ENCODE measurements around the gene DUSP15.

Gene DUSP15

DNA sequence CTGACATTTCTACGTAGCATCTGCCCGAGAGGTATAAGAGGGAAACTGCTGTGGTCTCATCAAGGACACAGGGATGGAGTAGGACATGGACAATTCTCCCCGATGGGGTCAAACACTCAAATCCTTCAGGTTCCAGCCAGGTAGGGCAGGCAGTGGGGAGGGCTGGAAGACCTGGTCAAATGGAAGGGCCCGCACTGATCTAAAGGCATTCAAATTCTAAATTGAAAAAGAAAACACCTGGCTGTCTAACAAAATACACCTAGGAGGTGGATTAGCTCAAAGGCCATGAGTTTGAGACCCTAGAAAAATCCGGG, 8.2 kb downstream of the DUSP15 start:
- DNase-seq (ENCODE audit: low read depth), result no peak
- no peak overlapping the region for H3K4me3 ChIP-seq (ENCODE audit: low read depth, low read length)

DNA sequence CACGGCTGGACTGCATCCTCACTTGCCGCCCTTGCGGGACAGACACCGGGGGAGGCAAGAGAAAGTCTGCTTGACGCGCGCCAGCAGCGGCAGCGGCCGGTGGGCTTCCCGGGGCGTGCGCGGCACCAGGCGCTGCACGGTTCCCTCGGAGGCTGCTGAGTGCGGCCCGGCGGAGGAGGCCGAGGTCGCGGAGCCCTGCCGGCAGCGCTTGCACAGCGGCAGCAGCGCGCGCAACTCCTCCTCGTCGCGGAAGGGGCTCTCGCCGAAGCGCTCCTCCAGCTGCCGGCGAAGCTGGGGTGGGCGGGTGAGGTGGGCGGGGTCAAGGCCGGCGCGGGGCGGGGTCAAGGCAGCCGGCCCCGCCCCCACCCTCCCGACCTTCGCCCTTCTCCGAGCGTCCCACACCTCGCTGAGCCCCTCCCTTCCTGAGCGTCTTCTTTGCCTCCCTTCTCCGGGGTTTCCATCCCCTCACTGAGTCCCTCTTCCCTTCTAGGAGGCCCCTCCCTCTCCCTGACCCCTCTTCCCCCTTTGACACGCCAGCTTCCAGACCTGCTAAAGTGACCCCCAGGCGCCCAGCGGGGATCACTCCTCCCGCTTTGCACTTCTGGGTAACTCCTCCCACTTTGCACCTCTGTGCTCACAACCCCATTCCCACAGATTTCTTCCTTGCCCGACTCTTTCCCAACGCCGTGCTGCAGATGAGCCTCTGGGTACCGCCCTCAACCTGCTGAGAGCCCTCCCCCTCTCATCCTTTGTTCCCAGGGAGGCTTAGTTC, 8.8 kb downstream of the DUSP15 start:
- peak overlapping the region; percentile 50 for H3K4me3 ChIP-seq (ENCODE audit: low read depth, low read length)
- no peak for DNase-seq (ENCODE audit: low read depth)

- no peak for DNase-seq (ENCODE audit: low read depth)
- peak overlapping the region; percentile 50 for H3K4me3 ChIP-seq (ENCODE audit: low read depth, low read length)
Observed at GRCh38 chr20:31861135-31861384, 9.3 kb downstream of the DUSP15 start.

DNA sequence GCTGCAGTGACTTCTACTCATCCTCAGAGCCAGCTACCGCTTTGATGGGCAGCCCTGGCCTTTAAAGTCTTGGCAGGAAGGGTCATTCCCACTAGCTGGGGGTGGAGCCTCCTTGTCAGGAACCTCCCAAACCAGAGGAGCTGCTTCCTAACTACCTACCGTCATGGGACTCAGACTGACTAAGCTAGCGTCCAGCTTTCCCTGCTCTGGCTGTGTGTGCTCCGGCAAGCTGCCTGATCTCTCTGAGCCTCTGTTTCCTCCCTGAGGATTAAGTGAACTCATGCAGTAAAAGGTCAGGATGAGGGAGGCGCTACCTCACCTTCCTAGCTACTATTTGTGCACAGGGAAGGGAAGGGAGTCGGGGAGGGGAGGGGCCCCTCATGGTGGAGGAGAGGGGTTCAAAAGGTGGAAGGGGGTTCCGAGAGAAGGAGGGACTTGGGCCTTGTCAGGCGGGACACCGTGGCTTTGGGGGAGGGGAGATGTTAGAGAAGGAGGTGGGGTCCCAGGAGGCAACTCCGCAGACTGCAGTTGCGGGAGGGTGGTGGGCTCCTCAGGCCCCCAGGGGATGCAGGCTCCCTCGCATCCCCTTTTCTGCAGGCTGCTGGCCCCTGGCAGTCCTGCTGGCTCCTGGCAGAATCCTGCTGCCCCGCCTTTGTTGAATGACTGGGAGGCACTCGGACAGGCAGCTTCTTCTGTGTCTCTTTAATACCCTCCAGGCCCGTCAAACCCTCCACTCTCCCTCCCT, 9.8 kb downstream of the DUSP15 start:
- no peak for DNase-seq (ENCODE audit: low read depth)
- H3K4me3 ChIP-seq (ENCODE audit: low read depth, low read length), result peak overlapping the region; percentile 50

- DNase-seq (ENCODE audit: low read depth), result no peak
- H3K4me3 ChIP-seq (ENCODE audit: low read depth, low read length), result no peak overlapping the region
Observed at GRCh38 chr20:31859998-31860380, 10.3 kb downstream of the DUSP15 start.

DNA sequence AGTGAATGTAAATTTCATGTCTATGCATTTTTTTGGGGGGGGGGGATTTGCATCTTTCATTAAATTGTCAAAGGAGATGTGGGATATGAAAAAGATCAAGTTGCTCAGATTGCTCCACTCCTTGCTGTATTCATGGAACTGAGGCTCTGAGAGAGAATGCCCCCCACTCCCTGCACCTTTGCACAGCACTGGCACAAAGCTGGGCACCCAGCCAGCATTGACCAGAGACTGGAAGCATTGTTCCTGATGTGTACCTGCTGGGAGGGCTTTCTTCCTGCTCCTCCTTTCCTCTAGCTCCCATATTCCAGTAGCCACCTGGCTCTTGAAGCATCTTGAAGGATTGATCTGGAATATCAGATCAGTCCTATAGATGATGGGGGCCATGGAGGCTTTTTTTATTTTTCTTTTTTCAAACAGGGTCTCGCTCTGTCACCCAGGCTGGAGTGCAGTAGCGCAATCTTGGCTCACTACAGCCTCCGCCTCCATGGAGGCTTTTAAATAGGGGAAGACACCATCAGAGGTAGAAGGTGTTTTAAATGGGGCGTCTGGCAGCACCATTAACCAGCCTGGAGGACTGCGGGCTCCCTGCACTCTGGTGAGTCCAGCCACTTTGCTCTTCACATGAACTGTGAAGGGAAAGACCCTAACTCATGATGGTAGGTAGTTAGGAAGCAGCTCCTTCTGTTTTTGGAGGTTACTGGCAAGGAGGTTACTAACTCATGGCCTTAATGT, 10.9 kb downstream of the DUSP15 start:
- no peak for DNase-seq (ENCODE audit: low read depth)
- H3K4me3 ChIP-seq (ENCODE audit: low read depth, low read length), result no peak overlapping the region

DNA sequence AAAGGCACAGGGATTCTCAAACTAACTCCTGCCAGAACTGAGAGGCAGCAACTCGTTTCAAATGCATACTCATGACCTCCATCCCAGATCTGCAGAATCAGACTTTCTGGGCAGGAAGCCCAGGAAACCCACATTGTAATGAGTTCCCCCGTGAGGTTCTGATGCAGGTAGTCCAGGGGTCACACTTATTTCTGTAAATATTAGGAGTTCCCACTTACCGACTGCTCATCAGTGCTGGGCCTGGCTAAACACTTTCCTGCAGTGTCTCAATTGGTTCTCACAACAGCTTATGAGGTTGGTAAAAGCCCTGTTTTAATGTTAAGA, 11.6 kb downstream of the DUSP15 start:
- H3K4me3 ChIP-seq (ENCODE audit: low read depth, low read length), result no peak overlapping the region
- DNase-seq (ENCODE audit: low read depth), result no peak

GRCh38 chr20:31857861-31858759, 12.2 kb downstream of the DUSP15 start:
- no peak for DNase-seq (ENCODE audit: low read depth)
- H3K4me3 ChIP-seq (ENCODE audit: low read depth, low read length), result no peak overlapping the region

DNA sequence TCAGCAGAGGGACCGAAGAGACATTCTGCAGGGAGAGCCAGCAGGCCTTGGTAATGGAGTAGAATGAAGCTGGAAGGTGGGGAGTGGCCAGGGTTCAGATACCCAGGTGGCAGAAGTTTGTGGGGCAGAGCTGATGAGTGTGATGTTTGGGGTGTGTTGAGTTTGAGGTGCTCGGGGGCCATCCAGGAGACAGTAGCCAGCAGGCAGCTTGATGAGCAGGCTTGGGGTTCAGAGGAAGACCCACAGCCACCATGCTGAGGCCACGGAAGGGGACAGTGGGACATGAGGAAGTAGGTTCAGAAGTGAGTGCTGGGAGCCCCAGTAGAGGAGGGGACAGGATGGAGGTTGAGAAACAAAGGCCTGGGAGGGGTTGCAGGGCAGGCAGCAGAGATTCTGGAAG, 13.8 kb downstream of the DUSP15 start:
- DNase-seq (ENCODE audit: low read depth), result no peak
- no peak overlapping the region for H3K4me3 ChIP-seq (ENCODE audit: low read depth, low read length)

DNA sequence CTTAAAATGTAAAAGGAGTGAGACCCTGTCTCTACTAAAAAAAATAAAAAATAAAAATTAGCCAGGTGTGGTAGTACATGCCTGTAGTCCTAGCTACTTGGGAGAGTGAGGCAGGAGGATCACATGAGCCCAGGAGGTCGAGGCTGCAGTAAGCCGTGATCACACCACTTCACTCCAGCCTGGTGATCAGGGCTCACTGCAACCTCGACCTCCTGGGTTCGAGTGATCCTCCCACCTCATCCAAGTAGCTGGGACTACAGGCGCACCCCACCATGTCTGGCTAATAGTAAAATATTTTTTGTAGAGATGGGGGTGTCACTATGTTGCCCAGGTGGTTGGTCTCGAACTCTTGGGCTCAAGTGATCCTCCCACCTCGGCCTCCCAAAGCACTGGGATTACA, 16.8 kb downstream of the DUSP15 start:
- no peak for DNase-seq (ENCODE audit: low read depth)
- H3K4me3 ChIP-seq (ENCODE audit: low read depth, low read length), result no peak overlapping the region

DNA sequence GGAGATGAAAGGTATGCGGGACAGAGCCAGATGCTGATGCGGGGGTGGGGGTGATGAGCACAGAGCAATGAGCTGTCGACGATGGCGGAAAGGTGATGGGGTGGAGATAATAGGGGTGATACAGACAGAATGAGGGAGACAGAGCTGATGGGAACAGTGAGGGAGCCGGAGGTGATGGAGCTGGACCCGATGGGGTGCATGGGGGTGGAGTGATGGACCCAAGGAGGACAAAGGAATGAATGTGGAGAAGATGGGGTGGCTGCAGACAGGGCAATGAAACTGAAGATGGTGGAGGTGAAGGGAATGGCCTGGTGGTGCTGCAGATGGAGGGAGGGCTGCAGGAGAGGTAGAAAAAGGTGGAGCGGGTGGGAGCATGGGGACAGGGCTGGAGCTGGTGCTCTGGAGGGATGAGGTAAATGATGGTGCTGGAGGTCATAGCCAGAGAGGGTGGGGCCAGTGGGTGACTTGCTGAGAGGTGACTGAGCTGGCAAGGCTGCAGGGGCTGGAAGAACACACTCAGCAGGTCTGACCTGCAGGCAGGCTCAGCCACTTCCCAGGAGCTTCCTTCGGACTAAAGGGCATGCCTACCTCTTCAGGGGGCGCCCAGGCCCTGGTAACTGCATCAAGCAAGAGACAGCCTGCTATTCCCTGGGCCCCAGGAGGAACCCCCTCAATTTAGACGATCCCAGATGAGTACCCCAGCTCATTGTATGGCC, 18.9 kb downstream of the DUSP15 start:
- no peak for DNase-seq (ENCODE audit: low read depth)
- no peak overlapping the region for H3K4me3 ChIP-seq (ENCODE audit: low read depth, low read length)

- no peak overlapping the region for H3K4me3 ChIP-seq (ENCODE audit: low read depth, low read length)
- no peak for DNase-seq (ENCODE audit: low read depth)
Observed at GRCh38 chr20:31849306-31849930, 20.9 kb downstream of the DUSP15 start.

DNA sequence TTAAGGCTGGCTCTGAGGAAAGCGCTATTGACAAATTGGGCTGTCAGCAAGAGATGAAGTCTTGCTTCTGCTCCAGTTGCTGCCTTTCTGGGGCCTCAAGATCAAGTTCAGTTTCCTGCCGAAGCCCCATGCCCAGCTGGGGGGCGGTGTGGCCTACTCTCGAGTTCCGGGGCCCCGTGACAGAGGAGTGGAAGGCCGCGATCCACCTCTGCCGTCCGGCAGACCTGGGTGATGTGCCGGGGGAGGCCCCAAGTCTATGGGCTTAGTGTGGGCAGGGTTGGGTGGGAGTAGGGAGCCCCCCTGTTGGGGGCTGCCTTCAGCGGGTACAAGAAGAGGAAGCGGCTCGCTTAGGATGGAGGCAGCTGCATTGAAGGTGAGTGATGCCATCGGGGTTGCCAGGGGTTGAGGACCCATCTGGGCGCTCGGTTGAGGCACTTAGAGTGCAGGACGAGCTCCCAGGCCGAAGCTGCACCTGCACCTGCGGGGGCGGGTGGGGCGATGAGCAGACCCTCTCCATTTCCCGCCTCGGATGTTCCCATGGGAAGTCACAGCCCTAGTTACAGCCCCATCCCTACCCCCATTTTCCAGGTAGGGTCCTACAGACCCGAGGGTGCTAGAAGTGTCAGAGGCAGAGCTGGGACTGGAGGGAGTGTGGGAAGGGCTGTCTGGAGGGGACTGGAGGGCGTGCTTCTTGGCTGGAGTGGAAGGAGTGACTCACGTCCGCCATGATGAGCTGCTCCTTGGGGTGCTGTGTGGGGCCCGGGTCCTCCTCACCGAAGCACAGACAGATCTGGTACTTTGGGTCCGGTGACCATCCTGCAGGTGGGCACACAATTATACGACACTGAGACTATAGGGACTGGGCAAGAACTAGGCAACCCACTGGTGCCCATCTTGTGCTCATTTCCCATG, 22.0 kb downstream of the DUSP15 start:
- no peak overlapping the region for H3K4me3 ChIP-seq (ENCODE audit: low read depth, low read length)
- DNase-seq (ENCODE audit: low read depth), result no peak

DNA sequence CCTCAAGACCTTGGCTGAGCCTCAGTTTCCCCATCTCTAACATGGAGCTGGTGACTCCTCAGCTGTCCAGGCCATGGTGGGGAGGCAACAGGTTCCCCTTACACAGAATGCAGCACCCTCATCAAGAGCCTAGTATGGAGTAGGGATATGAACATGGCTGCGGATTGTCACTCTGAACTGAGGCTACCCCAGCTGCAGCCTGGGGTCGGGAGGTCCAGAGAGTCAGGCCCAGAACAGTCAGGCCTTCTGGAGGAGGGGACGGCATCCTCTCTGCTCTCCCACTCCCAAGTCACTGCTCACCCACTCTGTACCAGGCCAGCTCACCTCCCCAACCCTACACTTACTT, 23.6 kb downstream of the DUSP15 start:
- DNase-seq (ENCODE audit: low read depth), result no peak
- no peak overlapping the region for H3K4me3 ChIP-seq (ENCODE audit: low read depth, low read length)

GRCh38 chr20:31845300-31845863, 24.9 kb downstream of the DUSP15 start, which contains the start of gene FOXS1:
Gene FOXS1, minus strand, starts transcription at chr20:31845604. Its CDS starts 62 bp downstream, at chr20:31845542.
- H3K4me3 ChIP-seq (ENCODE audit: low read depth, low read length), result no peak within 1 kb of the TSS
- DNase-seq (ENCODE audit: low read depth), result no peak

- no peak overlapping the region for H3K4me3 ChIP-seq (ENCODE audit: low read depth, low read length)
- DNase-seq (ENCODE audit: low read depth), result no peak
Observed at GRCh38 chr20:31844737-31845299, 25.5 kb downstream of the DUSP15 start.

- H3K4me3 ChIP-seq (ENCODE audit: low read depth, low read length), result no peak overlapping the region
- DNase-seq (ENCODE audit: low read depth), result no peak
Observed at GRCh38 chr20:31843881-31844280, 26.4 kb downstream of the DUSP15 start.
